Raji (cell line): Measurements from ENCODE around the gene SSBP2.

ENCODE experiments used
- POLR2A ChIP-seq: IDR thresholded peaks from 2 replicates; pipeline ENCODE4 v1.6.1; 2011; ENCODE audit warnings: low read depth, low read length, control low read depth; ENCODE audit not compliant: insufficient read depth

SSBP2 gene

GRCh38 chr5:81657386-81657785 is 93.5 kb downstream of the SSBP2 start:
- no peak for TF ChIP-seq POLR2A

DNA sequence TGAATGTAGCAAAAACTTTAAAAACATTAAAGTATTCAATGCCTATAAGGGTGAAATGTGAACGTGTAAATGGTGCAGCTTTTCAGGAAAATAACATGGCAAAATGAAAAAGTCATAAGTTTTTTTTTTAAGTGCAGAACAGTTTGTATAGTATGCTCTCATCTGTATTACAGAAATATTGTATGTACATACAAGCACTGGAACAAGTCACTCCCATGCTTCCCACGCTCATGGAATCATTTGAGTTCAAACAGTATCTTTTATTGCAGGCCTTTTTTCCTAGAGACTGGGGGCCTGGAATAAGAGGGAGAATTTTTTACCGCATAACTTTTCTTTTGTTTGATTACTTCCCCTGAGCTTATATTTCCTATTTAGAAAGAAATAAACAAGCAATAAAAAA is 94.1 kb downstream of the SSBP2 start:
- TF ChIP-seq POLR2A, result no peak

GRCh38 chr5:81650987-81651386 is 99.9 kb downstream of the SSBP2 start:
- no peak for TF ChIP-seq POLR2A

DNA sequence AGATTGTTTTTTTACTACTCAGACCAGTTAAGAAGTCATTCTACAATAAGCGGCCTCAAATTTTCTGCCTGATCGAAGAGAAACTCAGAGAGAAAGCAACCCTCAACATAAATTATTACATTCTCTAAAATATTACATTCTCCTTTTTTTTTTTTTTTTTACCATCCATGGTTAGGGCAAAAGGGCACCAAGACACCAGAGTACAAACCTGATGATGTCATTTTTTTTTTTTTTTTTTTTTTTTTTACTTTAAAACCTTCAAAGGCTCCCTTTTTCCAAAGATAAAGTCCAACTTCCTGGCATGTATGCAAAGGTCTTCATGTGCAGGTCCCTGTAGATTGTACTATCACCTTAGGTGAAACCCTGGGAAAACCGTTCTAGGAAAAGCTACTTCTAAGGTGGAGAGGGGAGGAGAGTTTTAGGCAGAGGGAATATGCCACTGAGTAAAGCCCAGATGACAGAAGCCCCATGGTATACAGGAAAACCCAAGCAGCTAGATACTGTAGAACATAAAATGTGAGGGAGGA is 104.4 kb downstream of the SSBP2 start:
- TF ChIP-seq POLR2A, result no peak

GRCh38 chr5:81642210-81642609 is 108.7 kb downstream of the SSBP2 start:
- TF ChIP-seq POLR2A, result no peak

DNA sequence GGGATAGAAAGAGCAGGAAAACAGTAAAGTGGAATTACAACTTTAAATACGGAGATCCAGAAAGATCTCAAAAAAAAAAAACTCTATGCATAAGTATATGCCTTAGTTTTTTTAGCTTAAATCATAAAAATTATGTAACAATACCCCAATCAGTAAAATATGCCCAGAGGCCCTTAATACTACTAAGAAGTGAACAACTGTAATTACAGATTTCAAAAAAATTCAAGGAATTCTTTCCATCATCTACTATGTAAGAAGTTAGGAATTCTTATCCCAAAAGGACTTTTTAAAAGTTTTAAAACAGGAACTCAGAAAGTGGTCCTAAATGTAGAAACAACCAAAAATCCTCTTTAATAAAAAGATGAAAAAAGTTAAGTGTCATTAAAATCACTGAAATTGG is 111.3 kb downstream of the SSBP2 start:
- no peak for TF ChIP-seq POLR2A

DNA sequence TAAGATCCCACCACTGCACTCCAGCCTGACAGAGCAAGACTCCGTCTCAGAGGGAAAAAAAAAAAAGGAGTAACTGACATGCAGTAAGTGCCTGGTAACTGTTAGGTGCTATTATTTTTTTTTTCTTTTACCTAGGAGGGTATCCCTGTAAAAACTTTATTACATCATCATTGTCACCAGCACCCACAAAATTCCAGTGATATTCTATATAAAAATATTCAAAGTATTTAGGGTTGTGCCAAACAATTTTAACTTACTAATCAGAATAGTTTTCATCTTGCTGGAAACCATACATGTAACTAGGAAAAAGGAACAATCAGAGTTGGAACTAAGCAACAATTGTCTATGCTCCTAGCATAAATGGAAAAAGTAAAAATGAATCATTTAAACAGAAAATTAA is 112.4 kb downstream of the SSBP2 start:
- no peak for TF ChIP-seq POLR2A

DNA sequence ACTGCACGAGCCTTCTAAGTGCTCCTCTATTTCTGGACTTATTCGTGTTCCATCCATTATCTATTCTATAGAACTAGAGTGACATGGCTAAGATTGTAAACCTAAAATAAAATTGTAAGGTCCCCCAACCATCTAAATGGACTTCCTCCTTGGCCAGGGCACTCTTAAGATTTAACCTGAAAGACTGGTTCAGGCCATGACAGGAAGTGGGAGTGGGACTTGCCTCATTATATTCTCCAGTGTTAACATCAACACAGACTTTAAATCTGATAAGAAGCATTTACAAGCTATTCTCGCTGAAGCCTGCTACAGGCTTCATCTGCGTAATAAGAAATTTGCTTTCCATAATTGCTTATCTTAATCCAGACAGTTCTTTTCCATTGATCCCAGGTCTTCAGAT is 117.0 kb downstream of the SSBP2 start:
- no peak for TF ChIP-seq POLR2A

DNA sequence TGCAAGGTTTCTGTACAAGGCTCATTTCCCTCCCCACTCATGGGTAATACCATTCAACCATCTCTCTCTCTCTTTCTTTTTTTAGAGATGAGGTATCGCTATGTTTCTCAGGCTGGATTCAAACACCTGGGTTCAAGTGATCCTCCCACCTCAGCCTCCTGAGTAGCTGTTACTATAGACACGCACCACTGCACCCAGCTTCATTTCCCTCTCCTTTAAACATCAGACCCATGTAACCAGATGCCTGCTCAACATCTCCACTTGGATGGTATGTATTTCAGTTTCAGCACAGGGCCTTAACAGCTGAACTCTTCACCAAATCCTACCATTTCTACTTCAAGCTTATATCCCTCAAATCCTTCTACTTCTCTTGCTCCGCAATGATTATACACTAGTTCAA is 117.4 kb downstream of the SSBP2 start:
- no peak for TF ChIP-seq POLR2A

DNA sequence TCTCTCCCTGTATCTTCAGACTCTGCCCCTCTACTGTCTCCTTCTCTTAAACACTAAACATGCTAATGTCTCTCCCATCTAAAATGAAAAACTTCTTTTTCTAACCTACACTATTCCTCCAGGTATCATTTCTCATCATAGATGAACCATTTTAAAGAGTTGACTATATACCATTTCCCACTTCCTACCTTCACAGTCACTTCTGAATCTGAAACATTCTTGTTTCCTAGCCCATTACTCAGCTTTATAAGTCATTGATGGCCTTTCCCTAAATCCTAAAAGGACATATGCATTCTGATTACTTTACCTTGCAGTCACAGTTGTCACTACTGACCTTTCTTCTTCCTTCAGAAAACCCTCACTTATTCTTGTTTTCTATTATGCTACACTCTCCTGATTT is 118.2 kb downstream of the SSBP2 start:
- TF ChIP-seq POLR2A, result no peak

DNA sequence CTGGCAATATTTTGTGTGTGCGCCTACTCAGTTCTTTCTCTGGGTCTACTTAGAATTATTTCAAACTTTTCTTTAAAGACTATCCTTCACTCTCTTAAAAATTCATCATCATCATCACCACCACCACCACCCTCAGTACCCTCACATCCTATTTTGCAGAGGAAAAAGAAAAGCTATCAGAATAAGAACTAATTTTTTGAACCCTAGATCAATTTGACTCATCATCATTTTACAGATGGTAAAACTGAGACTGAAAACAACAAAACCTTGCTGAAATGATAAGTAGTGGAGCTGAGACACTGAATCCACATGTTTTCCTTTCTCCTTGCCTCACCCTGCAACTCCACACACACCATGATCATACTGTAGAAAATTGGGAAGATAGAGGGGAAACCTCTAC is 119.3 kb downstream of the SSBP2 start:
- TF ChIP-seq POLR2A, result no peak

DNA sequence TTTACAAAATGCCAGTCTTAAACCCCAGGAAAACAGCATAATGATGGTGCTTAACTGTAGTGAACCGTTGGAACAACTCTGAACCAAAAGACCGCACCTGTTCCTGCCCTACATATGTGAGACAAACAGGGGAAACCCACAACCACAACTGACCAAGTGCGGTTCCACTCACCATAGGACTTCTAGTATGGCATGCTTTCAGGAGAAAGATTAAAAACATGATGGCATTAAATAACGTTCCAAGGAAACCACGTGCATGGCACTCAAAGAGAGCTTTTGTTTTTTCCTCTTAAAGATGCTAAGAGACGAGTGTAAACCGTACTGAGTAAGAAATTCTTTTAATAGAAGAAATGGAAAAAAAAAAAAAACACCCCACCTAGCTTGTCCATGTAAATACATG is 119.8 kb downstream of the SSBP2 start:
- no peak for TF ChIP-seq POLR2A

GRCh38 chr5:81630684-81631083 is 120.2 kb downstream of the SSBP2 start:
- no peak for TF ChIP-seq POLR2A

- TF ChIP-seq POLR2A, result no peak
These were observed 120.9 kb downstream of the SSBP2 start for GRCh38 chr5:81629986-81630385.

GRCh38 chr5:81626524-81626923 is 124.4 kb downstream of the SSBP2 start:
- no peak for TF ChIP-seq POLR2A

GRCh38 chr5:81609810-81610375 is 141.0 kb downstream of the SSBP2 start:
- no peak for TF ChIP-seq POLR2A

GRCh38 chr5:81608976-81609375 is 141.9 kb downstream of the SSBP2 start:
- no peak for TF ChIP-seq POLR2A
